ENCODE results near the gene TBC1D22A. TPM values are rescaled to one million over a fixed set of nuclear protein-coding genes. Genes with fewer than 3 reads are reported as not detected.

TBC1D22A gene
- total RNA-seq, 4 donors from 2014 or later: 16.2 to 22.2 (median 17.8) TPM

DNA sequence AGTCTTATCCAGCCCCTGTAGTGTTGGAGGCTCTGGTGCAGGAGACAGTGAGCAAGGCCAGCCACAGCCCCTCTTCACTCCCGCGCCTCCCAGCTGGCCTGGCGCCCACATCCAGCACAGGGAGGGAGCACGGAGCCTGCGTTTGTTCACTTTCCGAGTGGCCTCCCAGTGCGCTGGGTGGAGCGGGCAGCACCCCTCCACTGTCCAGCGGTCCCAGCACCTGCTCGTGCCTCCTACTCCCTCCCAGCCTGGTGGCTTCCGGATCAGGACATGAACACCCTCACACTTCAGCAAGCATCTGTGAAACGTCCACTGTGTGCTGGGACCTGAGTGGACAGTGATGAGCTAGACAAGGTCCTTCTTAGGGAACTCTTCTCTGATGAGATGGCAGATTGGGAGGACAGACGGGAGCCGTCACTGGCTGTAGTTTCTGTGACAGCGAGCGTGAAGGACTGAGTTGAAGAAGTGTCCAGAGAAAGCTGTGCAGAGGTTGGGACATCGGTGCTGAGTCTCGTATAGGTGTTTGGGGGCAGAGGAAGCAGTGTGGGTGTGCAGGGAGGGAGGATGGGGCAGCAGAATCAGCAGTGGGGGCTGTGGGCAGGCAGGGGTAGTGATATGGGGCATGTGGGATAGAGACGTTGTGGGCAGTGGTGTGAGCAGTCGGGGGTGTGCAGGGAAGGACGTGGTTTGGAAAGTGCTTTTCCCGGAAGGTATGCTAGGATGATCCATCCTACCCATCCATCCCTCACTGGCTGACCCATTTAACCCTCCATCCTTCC, 256.8 kb downstream of the TBC1D22A start:
- Histone ChIP-seq H3K27ac (no peak overlapping the region), H3K27me3 (no peaks in the 10 kb centered on the region), H3K36me3 (peaks cover 0 to 30% of the 10 kb centered on the region in 2 donors), H3K9me3 (no peaks in the 10 kb centered on the region), H3K4me3 (no peak overlapping the region), H3K4me1 (peaks cover 0 to 4% (median 0%) of the 10 kb centered on the region in 3 donors)
- WGBS, 2 donors (ENCODE audit: low coverage in 1 of 2): 81 to 93% methylated on average over 5 to 10 of the region's 22 CpGs
- TF ChIP-seq CTCF (IDR thresholded peaks at IDR 0.05): no peak
- no peak for ATAC-seq

DNA sequence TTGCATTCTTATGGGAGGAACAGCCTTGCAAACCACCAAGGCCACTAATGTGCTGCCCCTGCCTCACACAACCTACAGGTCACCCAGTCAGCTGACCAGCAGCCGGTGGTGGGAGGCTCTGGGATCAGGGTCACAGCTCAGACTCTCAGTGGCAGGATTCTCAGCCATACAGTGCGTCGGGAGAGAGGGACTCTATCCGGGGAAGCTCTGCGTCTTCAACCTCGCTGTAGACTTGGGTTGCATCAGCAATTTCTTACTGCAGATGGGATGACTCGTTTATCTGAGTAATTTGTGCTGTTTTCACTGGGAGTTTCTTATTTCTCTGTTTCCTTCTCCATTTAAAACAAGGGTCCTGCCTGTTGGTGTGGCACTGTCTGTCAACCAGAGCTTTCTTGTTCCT, 257.7 kb downstream of the TBC1D22A start:
- Histone ChIP-seq H3K9me3 (no peaks in the 10 kb centered on the region), H3K4me3 (no peak overlapping the region), H3K27me3 (no peaks in the 10 kb centered on the region), H3K4me1 (peaks cover 0 to 4% (median 0%) of the 10 kb centered on the region in 3 donors), H3K27ac (no peak overlapping the region), H3K36me3 (peaks cover 0 to 22% of the 10 kb centered on the region in 2 donors)
- no peak for TF ChIP-seq POLR2AphosphoS5 (IDR thresholded peaks at IDR 0.05)
- TF ChIP-seq POLR2A (IDR thresholded peaks at IDR 0.05): no peak
- no peak for TF ChIP-seq EP300 (IDR thresholded peaks at IDR 0.05)
- no peak for TF ChIP-seq CTCF (IDR thresholded peaks at IDR 0.05)
- 89% methylated on average over 7 of the region's 7 CpGs; no CpG with 5 or more reads in 1 of the 2 donors for WGBS, 2 donors (ENCODE audit: low coverage in 1 of 2)
- ATAC-seq: no peak

- no peaks in the 10 kb centered on the region for H3K9me3 ChIP-seq
- H3K27me3 ChIP-seq: no peaks in the 10 kb centered on the region
- H3K36me3 ChIP-seq: peaks cover 0 to 10% of the 10 kb centered on the region in 2 donors
- WGBS, 2 donors (ENCODE audit: low coverage in 1 of 2): 60 to 71% methylated on average over 1 to 4 of the region's 7 CpGs
- peaks cover 0 to 4% (median 0%) of the 10 kb centered on the region in 3 donors for H3K4me1 ChIP-seq
- ATAC-seq: no peak
- H3K4me3 ChIP-seq: no peak overlapping the region
- H3K27ac ChIP-seq: peak overlapping the region in 2 of 4 donors; percentile 22 to 29
- TF ChIP-seq CTCF (IDR thresholded peaks at IDR 0.05) (no peak), EP300 (IDR thresholded peaks at IDR 0.05) (no peak), POLR2AphosphoS5 (IDR thresholded peaks at IDR 0.05) (no peak), POLR2A (IDR thresholded peaks at IDR 0.05) (no peak)
Observed at GRCh38 chr22:47021371-47022074, 259.1 kb downstream of the TBC1D22A start.

GRCh38 chr22:47022075-47022473, 259.6 kb downstream of the TBC1D22A start:
- no peaks in the 10 kb centered on the region for H3K9me3 ChIP-seq
- peaks cover 0 to 4% (median 0%) of the 10 kb centered on the region in 3 donors for H3K4me1 ChIP-seq
- WGBS, 2 donors (ENCODE audit: low coverage in 1 of 2): 79 to 93% methylated on average over 3 of the region's 3 CpGs
- no peak for ATAC-seq
- H3K36me3 ChIP-seq: peaks cover 0 to 7% of the 10 kb centered on the region in 2 donors
- H3K27ac ChIP-seq: peak overlapping the region in 1 of 4 donors; percentile 29
- TF ChIP-seq POLR2A (IDR thresholded peaks at IDR 0.05) (no peak), CTCF (IDR thresholded peaks at IDR 0.05) (no peak), EP300 (IDR thresholded peaks at IDR 0.05) (no peak), POLR2AphosphoS5 (IDR thresholded peaks at IDR 0.05) (no peak)
- H3K27me3 ChIP-seq: no peaks in the 10 kb centered on the region
- H3K4me3 ChIP-seq: no peak overlapping the region

Measured in gastroesophageal sphincter (tissue), 4 donors.